Thymus (tissue), 11 donors: ENCODE results near the gene ICA1L. TPM values are rescaled to one million over a fixed set of nuclear protein-coding genes. Genes with fewer than 3 reads are reported as not detected.

Experiments
- DNase-seq, 9 donors: peaks; one replicate each; pipeline ENCODE4 v3.0.0-alpha.2; 2013; ENCODE audit warnings: low spot score in 9 of 9, low read depth in 6 of 9, missing footprints in 1 of 9
- H3K27ac ChIP-seq, 2 donors: one replicate each; pipeline ENCODE4 v1.5.1; 2013; ENCODE audit warnings: control low read depth in 1 of 2, low read depth in 1 of 2, low read length in 1 of 2, mild to moderate bottlenecking in 1 of 2, moderate library complexity in 1 of 2
- H3K27me3 ChIP-seq, 2 donors: one replicate each; pipeline ENCODE4 v1.5.1; 2013; ENCODE audit warnings: low read length in 1 of 2; ENCODE audit not compliant: control insufficient read depth in 2 of 2, insufficient read depth in 1 of 2
- H3K36me3 ChIP-seq, 2 donors: one replicate each; pipeline ENCODE4 v1.5.1; 2013; ENCODE audit warnings: low read length in 1 of 2, mild to moderate bottlenecking in 1 of 2, moderate library complexity in 1 of 2; ENCODE audit not compliant: control insufficient read depth in 2 of 2, insufficient read depth in 2 of 2
- H3K4me1 ChIP-seq, 2 donors: one replicate each; pipeline ENCODE4 v1.5.1; 2013; ENCODE audit warnings: low read length in 2 of 2; ENCODE audit not compliant: control insufficient read depth in 2 of 2, insufficient read depth in 2 of 2
- H3K4me3 ChIP-seq, 2 donors: one replicate each; pipeline ENCODE4 v1.5.1; 2013; ENCODE audit warnings: low read length in 2 of 2, control low read depth in 1 of 2, mild to moderate bottlenecking in 1 of 2
- H3K9me3 ChIP-seq, 2 donors: one replicate each; pipeline ENCODE4 v1.5.1; 2013; ENCODE audit warnings: low read length in 1 of 2, mild to moderate bottlenecking in 1 of 2; ENCODE audit not compliant: control insufficient read depth in 2 of 2, insufficient read depth in 1 of 2
- WGBS: extraction: QIAGEN DNeasy Blood & Tissue Kit; methylation state at CpG from one replicate; pipeline ENCODE4 v1.1.7; 2013; 5-methylcytosine and 5-hydroxymethylcytosine counted together
- polyA plus RNA-seq: library from polyadenylated mRNA; stranded (reverse); fragments of 200-250 nt; gene quantifications from one replicate; pipeline ENCODE4 v1.2.3, GENCODE V29; 2013
- total RNA-seq: library from RNA; stranded (reverse); fragments of 120-200 nt; gene quantifications from one replicate; pipeline ENCODE4 v1.2.4, GENCODE V29; 2013
- donor health status: healthy.

ICA1L gene
- total and polyA plus RNA-seq, 2 donors, result 2.6 to 6.1 TPM

- H3K27ac ChIP-seq, result no peak overlapping the region
- no peak overlapping the region for H3K4me3 ChIP-seq
- H3K27me3 ChIP-seq, result no peaks in the 10 kb centered on the region
- no peak for DNase-seq
- no peaks in the 10 kb centered on the region for H3K36me3 ChIP-seq
- H3K9me3 ChIP-seq, result no peaks in the 10 kb centered on the region
- WGBS, result 85% methylated on average over 3 of the region's 3 CpGs
- no peaks in the 10 kb centered on the region for H3K4me1 ChIP-seq
Observed at GRCh38 chr2:202750763-202751427, 120.7 kb downstream of the ICA1L start.

DNA sequence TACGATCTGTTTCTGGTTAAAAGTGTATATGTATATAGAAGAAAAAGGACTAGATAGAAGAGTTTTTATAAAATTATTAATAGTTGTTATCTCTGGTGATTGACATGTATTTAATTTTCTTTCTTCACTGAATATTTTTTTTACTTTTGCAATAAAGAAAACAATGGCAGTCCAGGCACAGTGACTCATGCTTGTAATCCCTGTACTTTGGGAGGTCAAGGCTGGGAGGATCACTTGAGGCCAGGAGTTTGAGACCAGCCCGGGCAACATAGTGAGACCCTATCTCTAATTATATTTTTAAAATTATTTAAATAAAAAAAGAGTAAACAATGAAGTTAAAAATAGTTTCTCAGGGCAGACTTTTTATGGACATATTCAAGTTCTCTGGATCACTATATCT lies 122.1 kb downstream of the ICA1L start:
- Histone ChIP-seq H3K4me1 (no peaks in the 10 kb centered on the region), H3K27ac (no peak overlapping the region), H3K9me3 (no peaks in the 10 kb centered on the region), H3K27me3 (no peaks in the 10 kb centered on the region), H3K36me3 (no peaks in the 10 kb centered on the region), H3K4me3 (no peak overlapping the region)
- WGBS, result 98% methylated on average over 2 of the region's 2 CpGs
- no peak for DNase-seq

DNA sequence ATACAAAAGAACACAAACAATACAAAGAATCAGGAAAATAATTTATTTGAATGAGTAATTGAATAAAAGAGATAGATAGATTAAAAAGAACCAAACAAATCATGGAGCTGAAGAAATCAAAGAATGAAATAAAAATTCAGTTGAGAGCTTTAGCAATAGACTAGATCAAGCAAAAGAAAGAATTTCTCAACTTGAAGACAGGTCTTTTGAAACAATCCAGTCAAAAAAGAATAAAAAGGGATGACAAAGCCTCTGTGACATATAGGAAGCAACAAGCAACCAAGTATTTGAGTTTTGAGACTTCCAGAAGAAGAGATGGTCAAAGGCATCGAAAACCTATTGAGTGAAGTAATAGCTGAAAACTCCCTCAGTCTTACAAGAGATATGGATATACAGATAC lies 128.0 kb downstream of the ICA1L start:
- DNase-seq, result no peak
- Histone ChIP-seq H3K27me3 (no peaks in the 10 kb centered on the region), H3K4me1 (no peaks in the 10 kb centered on the region), H3K36me3 (peaks cover 7 to 10% of the 10 kb centered on the region in 2 donors), H3K9me3 (peaks cover 6 to 7% of the 10 kb centered on the region in 2 donors), H3K27ac (no peak overlapping the region), H3K4me3 (no peak overlapping the region)
- WGBS, result 100% methylated on average over 1 of the region's 1 CpG

- Histone ChIP-seq H3K36me3 (peaks cover 14 to 16% of the 10 kb centered on the region in 2 donors), H3K27ac (no peak overlapping the region), H3K9me3 (peaks cover 3 to 14% of the 10 kb centered on the region in 2 donors), H3K4me3 (no peak overlapping the region), H3K4me1 (no peaks in the 10 kb centered on the region), H3K27me3 (no peaks in the 10 kb centered on the region)
- DNase-seq, result no peak
- 90% methylated on average over 1 of the region's 1 CpG for WGBS
Observed at GRCh38 chr2:202736826-202737225, 134.7 kb downstream of the ICA1L start.

- Histone ChIP-seq H3K27me3 (no peaks in the 10 kb centered on the region), H3K4me1 (no peaks in the 10 kb centered on the region), H3K4me3 (no peak overlapping the region), H3K9me3 (no peaks in the 10 kb centered on the region), H3K36me3 (peaks cover 2 to 19% of the 10 kb centered on the region in 2 donors), H3K27ac (no peak overlapping the region)
- no peak for DNase-seq
- WGBS, result over 99% methylated on average over 3 of the region's 3 CpGs
Observed at GRCh38 chr2:202726070-202726469, 145.5 kb downstream of the ICA1L start.

DNA sequence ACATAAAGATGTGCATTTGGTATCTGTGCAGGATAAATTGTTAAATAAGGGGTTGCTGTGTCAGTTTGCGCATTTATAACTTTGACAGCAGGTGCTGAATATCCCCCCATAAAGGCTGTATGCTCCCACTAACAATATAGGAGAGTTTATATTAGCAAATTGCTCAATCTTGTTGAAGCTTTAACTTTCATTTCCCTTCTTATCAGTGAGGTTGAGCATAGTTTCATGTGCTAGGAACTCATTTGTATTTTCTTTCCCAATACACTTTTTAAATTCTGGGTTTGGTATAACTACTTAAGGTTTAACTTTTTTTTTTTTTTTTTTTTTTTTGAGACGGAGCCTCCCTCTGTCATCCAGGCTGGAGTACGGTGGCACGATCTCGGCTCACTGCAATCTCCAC lies 147.8 kb downstream of the ICA1L start:
- Histone ChIP-seq H3K9me3 (no peaks in the 10 kb centered on the region), H3K4me3 (no peak overlapping the region), H3K27ac (no peak overlapping the region), H3K4me1 (no peaks in the 10 kb centered on the region), H3K36me3 (peaks cover 0 to 17% of the 10 kb centered on the region in 2 donors), H3K27me3 (no peaks in the 10 kb centered on the region)
- no peak for DNase-seq
- 97% methylated on average over 5 of the region's 5 CpGs for WGBS

Other genes starting within 250 kb of the ICA1L start
- gene FAM117B, start 236.8 kb downstream of the ICA1L start, total RNA-seq, result 5.7 TPM
- gene FAM117B, start 236.8 kb downstream of the ICA1L start, polyA plus RNA-seq, result 12.0 TPM
- 38.9 TPM for gene WDR12, start 39.9 kb upstream of the ICA1L start, total RNA-seq
- gene WDR12, start 39.9 kb upstream of the ICA1L start, polyA plus RNA-seq, result 19.8 TPM
- gene CARF, start 40.5 kb upstream of the ICA1L start, total RNA-seq, result 14.1 TPM
- gene CARF, start 40.5 kb upstream of the ICA1L start, polyA plus RNA-seq, result 7.0 TPM
- 6.2 TPM for gene NBEAL1, start 143.1 kb upstream of the ICA1L start, total RNA-seq
- 4.4 TPM for gene NBEAL1, start 143.1 kb upstream of the ICA1L start, polyA plus RNA-seq